HEK293T (cell line): ENCODE measurements around the gene KRTAP1-1.

ENCODE experiments used
- BHLHE40 ChIP-seq: fragments of 450-650 bp; IDR thresholded peaks from 2 replicates; pipeline ENCODE4 v1.6.1; 2016; ENCODE audit warnings: mild to moderate bottlenecking, moderate library complexity, borderline replicate concordance
- FOXM1 ChIP-seq: fragments of 450-650 bp; IDR thresholded peaks from 2 replicates; pipeline ENCODE4 v1.6.1; 2017; ENCODE audit warnings: mild to moderate bottlenecking, borderline replicate concordance
- HDGF ChIP-seq: fragments of 450-650 bp; IDR thresholded peaks from 2 replicates; pipeline ENCODE4 v1.6.1; 2017; ENCODE audit warnings: antibody characterized with exemption, borderline replicate concordance
- SP1 ChIP-seq: fragments of 450-650 bp; IDR thresholded peaks from 2 replicates; pipeline ENCODE4 v1.6.1; 2017

DNA sequence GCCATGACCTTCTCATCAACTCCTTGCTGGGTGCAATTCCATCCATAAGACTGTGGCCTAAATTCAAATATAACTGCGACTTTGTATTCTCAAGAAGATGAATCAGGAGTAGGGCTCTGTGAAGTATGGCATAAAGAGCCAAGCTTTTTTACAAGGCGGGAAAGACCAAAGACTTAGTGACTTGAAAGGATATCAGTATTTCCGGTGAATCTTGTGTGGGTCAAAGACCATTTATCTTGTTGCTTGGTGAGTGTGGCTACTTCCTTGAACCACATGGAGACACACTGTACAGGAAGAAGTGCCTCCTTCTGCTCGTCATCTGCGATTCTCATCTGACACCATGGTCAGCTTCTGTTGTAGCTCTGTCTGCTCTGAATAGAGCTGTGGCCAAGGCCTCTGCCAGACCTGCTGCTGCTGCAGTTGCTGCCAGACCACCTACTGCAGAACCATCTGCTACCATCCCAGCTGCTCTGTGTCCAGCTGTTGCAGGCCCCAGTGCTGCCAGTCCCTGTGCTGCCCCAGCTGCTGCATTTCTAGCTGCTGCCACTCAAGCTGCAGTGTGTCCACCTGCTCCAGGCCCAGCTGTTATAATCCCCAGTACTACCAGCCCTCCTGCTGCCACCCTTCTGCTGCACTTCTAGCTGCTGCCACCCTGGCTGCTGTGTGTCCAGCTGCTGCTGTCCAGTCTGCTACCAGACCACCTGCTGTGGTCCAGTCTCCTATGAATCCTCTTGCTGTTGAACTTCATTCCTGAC, 30.5 kb upstream of the KRTAP1-1 start:
- no peak for TF ChIP-seq FOXM1
- no peak for TF ChIP-seq BHLHE40
- no peak for TF ChIP-seq HDGF
- TF ChIP-seq SP1 = no peak
